ENCODE data around the gene CLNS1A. TPM values are rescaled to one million over a fixed set of nuclear protein-coding genes. Genes with fewer than 3 reads are reported as not detected.

CLNS1A gene
- total RNA-seq, result 100 to 1,000 TPM; 185 to 212 TPM

- Mint-ChIP-seq H3K4me1 (peaks cover 40% of the 10 kb centered on the region), H3K36me3 (ENCODE audit: low read depth) (peaks cover 33% of the 10 kb centered on the region), H3K27me3 (no peaks in the 10 kb centered on the region), H3K9me3 (ENCODE audit: low read depth) (peaks cover 3% of the 10 kb centered on the region), H3K27ac (peak within 1 kb of the TSS; percentile 94), H3K4me3 (peak within 1 kb of the TSS; percentile 85)
- ATAC-seq, result peak; percentile 98
- CTCF ChIA-PET, result interaction anchor here (0.6 to 1.0 kb wide), 2 partner anchors 10 to 16 kb away, joined by 3 to 4 read pairs; no protein-coding TSS in a partner anchor
- DNase-seq, result peak; percentile 91
- POLR2A ChIA-PET, result no interaction called here
- intact Hi-C loops (cut with DNase I, micrococcal nuclease), result loop anchor here (1.0 to 10.0 kb wide), 11 partner anchors 165 to 1253 kb away; partner anchors contain the start of genes INTS4 (in 2 of the 2), ALG8 (in 1 of the 2), EMSY (in 1 of the 2) and GAB2 (in 1 of the 2)
These were observed at the start of gene CLNS1A for GRCh38 chr11:77637345-77638165. CLNS1A (minus strand) TSS chr11:77637794; CDS start chr11:77637714, 80 bp downstream.

- intact Hi-C loops (cut with DNase I, micrococcal nuclease), result no loop called here
- Mint-ChIP-seq H3K27me3 (no peaks in the 10 kb centered on the region), H3K4me1 (no peaks in the 10 kb centered on the region), H3K9me3 (ENCODE audit: low read depth) (no peaks in the 10 kb centered on the region), H3K4me3 (no peak overlapping the region), H3K36me3 (ENCODE audit: low read depth) (peaks cover 17% of the 10 kb centered on the region), H3K27ac (no peak overlapping the region)
- POLR2A ChIA-PET, result no interaction called here
- no peak for ATAC-seq
- CTCF ChIA-PET, result no interaction called here
- no peak for DNase-seq
These were observed 49.5 kb upstream of the CLNS1A start for GRCh38 chr11:77687088-77687487.

DNA sequence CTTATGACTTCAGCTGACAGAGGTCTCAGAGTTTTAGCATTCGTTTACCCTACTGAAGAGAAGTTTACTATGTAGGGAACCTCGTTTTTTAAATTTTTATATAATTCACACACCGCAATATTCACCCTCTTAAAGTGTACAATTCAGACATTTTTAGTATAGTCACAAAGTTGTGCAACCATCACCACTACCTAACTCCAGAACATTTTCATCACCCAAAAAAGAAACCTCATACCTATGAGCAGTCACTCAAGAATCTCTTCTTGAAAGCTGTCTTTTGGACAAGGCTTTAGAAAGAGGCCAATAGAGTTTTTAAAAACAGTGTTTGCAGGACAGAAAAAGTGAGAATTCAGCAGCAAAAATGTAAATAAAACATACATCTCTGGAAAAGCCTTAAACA lies 39.5 kb upstream of the CLNS1A start:
- no peak overlapping the region for H3K4me3 Mint-ChIP-seq
- H3K36me3 Mint-ChIP-seq (ENCODE audit: low read depth), result peaks cover 44% of the 10 kb centered on the region
- ATAC-seq (no peak), DNase-seq (no peak)
- H3K4me1 Mint-ChIP-seq, result no peaks in the 10 kb centered on the region
- intact Hi-C loops (cut with DNase I, micrococcal nuclease), result no loop called here
- peak overlapping the region; percentile 58 for H3K27ac Mint-ChIP-seq
- no peaks in the 10 kb centered on the region for H3K9me3 Mint-ChIP-seq (ENCODE audit: low read depth)
- ChIA-PET CTCF (no interaction called here), POLR2A (no interaction called here)
- no peaks in the 10 kb centered on the region for H3K27me3 Mint-ChIP-seq

GRCh38 chr11:77672264-77672663 lies 34.7 kb upstream of the CLNS1A start:
- H3K4me1 Mint-ChIP-seq, result no peaks in the 10 kb centered on the region
- intact Hi-C loops (cut with DNase I, micrococcal nuclease), result no loop called here
- H3K27me3 Mint-ChIP-seq, result no peaks in the 10 kb centered on the region
- peaks cover 56% of the 10 kb centered on the region for H3K36me3 Mint-ChIP-seq (ENCODE audit: low read depth)
- no peaks in the 10 kb centered on the region for H3K9me3 Mint-ChIP-seq (ENCODE audit: low read depth)
- DNase-seq (no peak), ATAC-seq (no peak)
- ChIA-PET POLR2A (no interaction called here), CTCF (interaction anchor here (0.5 to 1.1 kb wide), 2 partner anchors 12 to 328 kb away, joined by 3 to 4 read pairs; no protein-coding TSS in a partner anchor)
- no peak overlapping the region for H3K27ac Mint-ChIP-seq
- no peak overlapping the region for H3K4me3 Mint-ChIP-seq

DNA sequence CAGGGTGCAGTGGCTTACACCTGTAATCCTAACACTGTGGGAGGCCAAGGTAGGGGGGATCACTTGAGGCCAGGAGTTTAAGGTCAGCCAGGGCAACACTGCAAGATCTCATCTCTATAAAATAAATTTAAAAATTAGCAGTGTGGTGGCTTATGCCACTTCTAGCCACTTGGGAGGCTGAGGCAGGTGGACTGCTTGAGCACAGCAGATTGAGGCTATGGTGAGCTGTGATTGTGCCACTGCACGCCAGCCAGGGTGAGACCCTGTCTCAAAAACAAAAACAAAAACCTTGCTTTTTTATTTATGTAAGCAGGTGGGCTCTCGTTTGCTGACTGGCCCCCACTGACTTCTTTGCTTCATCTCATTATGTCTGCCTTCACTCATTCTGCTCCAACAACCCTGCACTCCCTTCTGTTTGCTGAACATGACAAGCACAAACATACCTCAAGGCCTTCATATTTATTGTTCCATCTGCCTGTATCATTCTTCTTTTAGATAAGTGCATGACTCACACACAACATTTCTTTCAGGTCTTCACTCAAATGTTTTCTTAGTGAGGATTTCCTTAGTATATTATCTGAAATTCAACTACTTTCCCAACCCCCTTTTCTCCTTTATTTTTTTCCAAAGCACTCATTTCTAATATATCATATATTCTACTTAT lies 32.4 kb upstream of the CLNS1A start:
- Mint-ChIP-seq H3K27ac (no peak overlapping the region), H3K4me3 (no peak overlapping the region), H3K4me1 (no peaks in the 10 kb centered on the region), H3K9me3 (ENCODE audit: low read depth) (no peaks in the 10 kb centered on the region), H3K36me3 (ENCODE audit: low read depth) (peaks cover 43% of the 10 kb centered on the region), H3K27me3 (no peaks in the 10 kb centered on the region)
- ATAC-seq (no peak), DNase-seq (no peak)
- intact Hi-C loops (cut with DNase I, micrococcal nuclease), result no loop called here
- CTCF ChIA-PET, result interaction anchor here (1.1 kb wide), 1 partner anchor 12 kb away, joined by 3 read pairs; no protein-coding TSS in a partner anchor
- POLR2A ChIA-PET, result no interaction called here

DNA sequence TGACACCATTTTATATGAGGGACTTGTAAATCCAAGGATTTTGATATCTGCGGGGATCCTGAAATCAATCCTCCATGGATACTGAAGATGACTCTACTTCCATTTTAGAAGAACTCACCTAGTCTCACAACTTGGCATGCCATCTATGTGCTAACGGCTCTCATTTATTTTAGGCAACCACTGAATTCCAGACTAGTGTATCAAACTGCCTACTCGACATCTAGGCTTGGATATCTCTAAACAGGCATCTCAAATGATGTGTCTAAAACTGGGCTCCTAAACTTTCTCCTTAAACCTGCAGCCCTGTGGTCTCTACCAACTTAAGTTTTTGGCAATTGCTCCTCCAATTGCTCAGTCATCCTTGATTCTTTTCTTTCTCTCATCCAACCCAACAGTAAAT lies 31.2 kb upstream of the CLNS1A start:
- Mint-ChIP-seq H3K4me1 (no peaks in the 10 kb centered on the region), H3K27ac (no peak overlapping the region), H3K36me3 (ENCODE audit: low read depth) (peaks cover 36% of the 10 kb centered on the region), H3K4me3 (no peak overlapping the region), H3K9me3 (ENCODE audit: low read depth) (no peaks in the 10 kb centered on the region), H3K27me3 (no peaks in the 10 kb centered on the region)
- ChIA-PET CTCF (no interaction called here), POLR2A (no interaction called here)
- DNase-seq, result no peak
- ATAC-seq, result no peak
- intact Hi-C loops (cut with DNase I, micrococcal nuclease), result no loop called here

DNA sequence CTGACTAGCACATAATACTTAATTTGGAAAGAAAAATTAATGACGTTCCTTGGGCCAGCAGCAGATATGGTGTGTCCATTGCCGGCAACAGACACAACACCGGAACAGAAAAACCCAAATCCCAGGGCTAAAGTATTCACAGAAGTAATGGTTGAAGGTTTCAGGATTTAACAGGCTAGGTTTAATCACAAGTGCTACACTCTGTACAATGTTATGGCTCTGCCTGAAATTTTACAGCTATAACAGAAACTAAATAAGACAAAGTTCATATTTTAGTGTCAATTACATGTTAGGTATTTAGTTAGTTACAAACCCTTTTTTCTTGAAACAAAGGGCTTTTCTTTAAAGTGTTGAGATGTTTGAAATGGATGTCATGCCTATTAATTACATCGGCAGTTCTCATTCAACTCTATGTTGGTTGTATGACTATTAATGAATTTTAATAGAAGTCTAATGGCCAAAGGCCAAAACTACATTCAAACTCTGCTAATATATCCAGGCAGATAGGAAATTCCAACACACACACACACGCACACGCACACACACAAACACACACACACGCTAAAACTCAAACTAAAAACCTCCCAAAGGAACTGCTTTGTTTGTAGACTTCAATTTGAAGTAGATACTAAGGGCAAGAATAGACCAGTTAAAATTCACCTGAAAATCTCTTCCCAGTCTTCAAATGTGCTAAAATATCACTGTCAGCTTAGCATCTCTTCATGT lies 27.8 kb upstream of the CLNS1A start:
- no peak for DNase-seq
- intact Hi-C loops (cut with DNase I, micrococcal nuclease), result no loop called here
- CTCF ChIA-PET, result interaction anchor here (0.7 kb wide), 2 partner anchors 15 to 26 kb away, joined by 3 read pairs; no protein-coding TSS in a partner anchor
- no peak overlapping the region for H3K27ac Mint-ChIP-seq
- H3K4me1 Mint-ChIP-seq, result no peaks in the 10 kb centered on the region
- ATAC-seq, result no peak
- no peaks in the 10 kb centered on the region for H3K9me3 Mint-ChIP-seq (ENCODE audit: low read depth)
- peaks cover 25% of the 10 kb centered on the region for H3K36me3 Mint-ChIP-seq (ENCODE audit: low read depth)
- no peak overlapping the region for H3K4me3 Mint-ChIP-seq
- POLR2A ChIA-PET, result no interaction called here
- no peaks in the 10 kb centered on the region for H3K27me3 Mint-ChIP-seq

DNA sequence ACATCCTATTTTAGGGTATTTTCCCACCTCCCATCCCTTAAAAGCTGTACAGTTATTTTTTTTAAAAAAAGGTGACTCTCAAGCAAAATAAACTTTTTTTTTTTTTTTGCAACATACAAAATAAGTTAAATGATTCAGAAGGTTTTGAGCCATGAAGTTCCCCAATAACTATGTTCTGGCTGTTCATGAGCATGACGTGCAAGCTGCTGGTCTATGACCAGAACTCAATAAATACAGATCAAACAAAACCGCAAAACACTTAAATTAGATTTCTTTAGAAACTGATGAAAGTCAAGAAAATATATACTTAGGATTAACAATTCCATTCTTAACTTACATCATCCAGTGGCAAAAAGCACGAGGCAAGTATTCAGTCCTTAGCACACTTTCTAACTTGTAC lies 24.1 kb upstream of the CLNS1A start:
- intact Hi-C loops (cut with DNase I, micrococcal nuclease), result no loop called here
- Mint-ChIP-seq H3K27me3 (no peaks in the 10 kb centered on the region), H3K27ac (no peak overlapping the region), H3K9me3 (ENCODE audit: low read depth) (no peaks in the 10 kb centered on the region), H3K36me3 (ENCODE audit: low read depth) (peaks cover 3% of the 10 kb centered on the region), H3K4me3 (no peak overlapping the region), H3K4me1 (no peaks in the 10 kb centered on the region)
- ChIA-PET POLR2A (no interaction called here), CTCF (no interaction called here)
- DNase-seq (no peak), ATAC-seq (no peak)

GRCh38 chr11:77660947-77661346 lies 23.4 kb upstream of the CLNS1A start:
- ChIA-PET POLR2A (no interaction called here), CTCF (interaction anchor here (0.6 kb wide), 1 partner anchor 222 kb away, joined by 3 read pairs; no protein-coding TSS in a partner anchor)

DNA sequence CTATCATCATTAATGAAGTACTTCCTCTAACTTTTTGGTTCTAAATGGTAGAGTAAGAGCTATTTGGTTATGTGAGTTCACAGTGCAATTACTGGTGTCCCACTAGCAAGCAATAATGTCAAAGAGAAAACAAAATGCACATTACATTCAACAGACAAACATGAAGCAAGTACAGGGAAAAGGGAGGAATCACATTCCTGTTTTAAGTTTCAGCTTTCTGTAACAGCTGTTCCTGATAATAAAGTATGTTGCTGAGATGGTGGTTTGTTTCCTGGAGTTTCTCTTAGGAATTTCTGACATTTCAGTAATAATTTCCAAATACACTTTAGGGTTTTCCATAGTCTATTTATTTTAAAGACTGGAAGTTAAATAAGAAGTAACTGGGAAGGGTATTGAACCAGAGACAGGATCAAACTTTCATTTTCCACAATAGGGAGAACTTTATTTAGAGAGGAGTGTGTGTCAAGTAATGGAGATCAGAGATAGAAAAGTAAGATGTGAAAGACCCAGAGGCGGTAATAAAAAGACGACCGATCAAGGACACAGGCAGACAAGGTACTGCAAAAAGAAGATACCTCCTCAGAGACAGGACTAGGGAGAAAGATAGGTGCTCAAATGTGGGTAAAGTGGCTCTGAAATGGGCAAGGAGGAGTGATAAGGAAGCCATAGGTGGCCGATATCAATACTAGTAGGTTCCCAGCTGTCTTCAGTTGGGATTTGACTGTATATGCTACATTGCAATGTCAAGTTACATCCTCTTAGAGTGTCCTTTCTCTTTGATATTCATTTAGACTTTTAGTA lies 20.8 kb upstream of the CLNS1A start:
- CTCF ChIA-PET, result interaction anchor here (0.6 to 0.8 kb wide), 2 partner anchors 557 to 596 kb away, joined by 3 read pairs; no protein-coding TSS in a partner anchor
- no peak overlapping the region for H3K27ac Mint-ChIP-seq

More at GRCh38 chr11:77660947-77661346, 23.4 kb upstream of the CLNS1A start:
- DNase-seq, result no peak
- no peak for ATAC-seq
- Mint-ChIP-seq H3K4me1 (no peaks in the 10 kb centered on the region), H3K36me3 (ENCODE audit: low read depth) (peaks cover 2% of the 10 kb centered on the region), H3K9me3 (ENCODE audit: low read depth) (no peaks in the 10 kb centered on the region), H3K27me3 (no peaks in the 10 kb centered on the region), H3K27ac (no peak overlapping the region), H3K4me3 (no peak overlapping the region)
- intact Hi-C loops (cut with DNase I, micrococcal nuclease), result no loop called here

GRCh38 chr11:77656362-77656761 lies 18.8 kb upstream of the CLNS1A start:
- no peak for DNase-seq
- Mint-ChIP-seq H3K27me3 (no peaks in the 10 kb centered on the region), H3K4me1 (no peaks in the 10 kb centered on the region), H3K4me3 (no peak overlapping the region), H3K36me3 (ENCODE audit: low read depth) (no peaks in the 10 kb centered on the region), H3K9me3 (ENCODE audit: low read depth) (no peaks in the 10 kb centered on the region), H3K27ac (no peak overlapping the region)
- ChIA-PET CTCF (no interaction called here), POLR2A (no interaction called here)
- intact Hi-C loops (cut with DNase I, micrococcal nuclease), result no loop called here
- ATAC-seq, result no peak

More for the DNA sequence above, 20.8 kb upstream of the CLNS1A start:
- POLR2A ChIA-PET, result no interaction called here
- intact Hi-C loops (cut with DNase I, micrococcal nuclease), result no loop called here
- Mint-ChIP-seq H3K4me1 (no peaks in the 10 kb centered on the region), H3K36me3 (ENCODE audit: low read depth) (no peaks in the 10 kb centered on the region), H3K27me3 (no peaks in the 10 kb centered on the region), H3K9me3 (ENCODE audit: low read depth) (no peaks in the 10 kb centered on the region), H3K4me3 (no peak overlapping the region)
- ATAC-seq (no peak), DNase-seq (no peak)
